Measurements from ENCODE around the gene PRSS57.
"Not testable (repeated sequence)": the region's sequence is repeated elsewhere in the genome, so short reads cannot be mapped to it uniquely, and the experiment has no call there.

The PRSS57 gene

DNA sequence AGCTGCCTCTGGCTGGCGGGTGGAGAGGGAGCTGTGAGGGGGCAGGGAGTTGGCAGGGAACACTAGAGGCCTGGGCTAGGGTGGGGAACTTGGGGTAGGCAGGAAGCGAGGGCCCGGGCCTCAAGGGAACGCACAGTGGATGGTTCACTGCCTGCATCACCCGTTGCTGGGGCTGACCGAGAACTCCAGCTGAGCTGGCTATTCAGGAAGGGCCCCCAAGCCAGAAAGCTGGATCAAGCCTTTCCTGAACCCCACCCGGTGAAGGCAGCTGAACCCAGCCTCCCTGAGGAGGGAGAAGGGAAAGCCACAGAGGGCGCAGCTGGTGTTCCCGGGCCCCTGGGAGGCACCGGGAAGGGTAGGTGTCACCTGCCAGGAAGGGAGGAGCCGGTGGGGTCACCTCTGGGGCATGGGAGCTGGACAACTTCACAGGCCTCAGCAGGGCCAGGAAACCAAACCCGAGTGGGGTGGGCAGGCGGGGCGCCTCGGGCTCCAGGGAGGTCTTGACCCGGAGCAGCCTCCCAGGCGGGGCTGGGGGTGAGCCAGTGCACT is 27.4 kb upstream of the PRSS57 start:
- no peak for DNase-seq

DNA sequence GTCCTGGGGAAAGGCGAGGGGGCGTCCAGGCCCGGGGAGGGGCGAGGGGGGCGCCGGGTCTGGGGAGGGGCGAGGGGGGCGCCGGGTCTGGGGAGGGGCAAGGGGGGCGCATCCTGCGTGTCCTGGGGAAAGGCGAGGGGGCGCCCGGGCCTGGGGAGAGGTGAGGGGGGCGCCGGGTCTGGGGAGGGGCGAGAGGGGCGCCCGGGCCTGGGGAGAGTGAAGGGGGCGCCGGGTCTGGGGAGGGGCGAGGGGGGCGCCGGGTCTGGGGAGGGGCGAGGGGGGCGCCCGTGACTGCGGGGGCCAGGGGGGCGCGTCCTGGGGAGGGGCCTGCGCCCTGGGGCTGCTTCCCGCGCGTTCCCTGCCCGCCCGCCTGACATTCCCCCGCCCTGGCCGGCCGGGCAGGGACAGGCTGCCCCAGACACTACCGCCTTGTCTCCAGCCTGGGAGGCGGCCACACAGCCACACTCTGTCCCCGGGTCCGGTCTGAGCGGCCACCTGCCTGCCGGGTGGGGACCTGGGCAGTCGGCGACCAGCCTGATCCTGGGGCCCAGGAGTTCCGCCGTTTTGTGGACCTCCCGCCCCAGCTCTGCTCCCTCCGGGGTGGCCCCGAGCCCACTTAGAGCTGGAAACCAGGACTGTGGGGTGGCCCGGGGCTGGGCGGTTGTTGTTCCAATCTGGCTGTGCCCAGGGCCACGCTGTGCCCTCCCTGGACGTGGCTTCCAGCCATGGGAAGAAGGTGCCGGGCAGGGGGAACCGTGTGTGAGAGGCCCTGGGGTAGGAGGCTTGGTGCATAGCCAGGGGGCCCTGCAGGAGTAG is 25.3 kb upstream of the PRSS57 start:
- DNase-seq = no peak

DNA sequence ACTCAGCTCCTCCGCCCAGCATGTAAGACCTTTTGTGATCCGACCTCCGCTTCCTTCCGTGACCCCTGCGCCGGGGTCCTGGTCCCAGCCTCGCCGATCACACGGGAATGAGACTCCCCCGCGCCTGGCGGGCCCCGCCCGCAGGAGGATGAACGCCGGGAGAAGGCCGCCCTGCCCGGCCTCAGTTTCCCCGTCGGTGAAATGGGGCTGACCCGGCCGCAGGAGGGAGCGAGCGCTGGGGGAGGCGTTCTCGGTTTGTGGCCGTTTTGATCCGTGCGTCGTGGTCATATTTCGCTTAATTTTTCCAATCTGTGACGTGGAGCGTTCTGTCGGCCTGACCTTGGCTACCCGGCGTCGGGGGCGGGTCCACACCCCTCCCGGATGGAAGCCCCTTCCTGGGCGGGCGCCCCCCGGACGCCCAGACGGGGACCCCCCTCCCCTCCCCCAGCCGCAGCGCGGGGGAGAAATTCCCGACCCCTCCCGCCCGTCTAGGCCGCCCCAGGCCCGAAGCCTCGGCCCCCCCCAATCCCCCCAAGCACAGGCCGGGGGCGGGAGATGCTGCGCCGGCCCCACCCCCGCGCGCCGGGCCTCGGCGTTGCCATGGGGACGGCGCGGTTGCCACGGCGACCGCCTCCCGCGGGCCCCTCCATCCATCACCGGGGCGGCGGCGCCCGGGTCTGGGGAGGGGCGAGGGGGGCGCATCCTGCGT is 24.5 kb upstream of the PRSS57 start:
- DNase-seq = no peak

DNA sequence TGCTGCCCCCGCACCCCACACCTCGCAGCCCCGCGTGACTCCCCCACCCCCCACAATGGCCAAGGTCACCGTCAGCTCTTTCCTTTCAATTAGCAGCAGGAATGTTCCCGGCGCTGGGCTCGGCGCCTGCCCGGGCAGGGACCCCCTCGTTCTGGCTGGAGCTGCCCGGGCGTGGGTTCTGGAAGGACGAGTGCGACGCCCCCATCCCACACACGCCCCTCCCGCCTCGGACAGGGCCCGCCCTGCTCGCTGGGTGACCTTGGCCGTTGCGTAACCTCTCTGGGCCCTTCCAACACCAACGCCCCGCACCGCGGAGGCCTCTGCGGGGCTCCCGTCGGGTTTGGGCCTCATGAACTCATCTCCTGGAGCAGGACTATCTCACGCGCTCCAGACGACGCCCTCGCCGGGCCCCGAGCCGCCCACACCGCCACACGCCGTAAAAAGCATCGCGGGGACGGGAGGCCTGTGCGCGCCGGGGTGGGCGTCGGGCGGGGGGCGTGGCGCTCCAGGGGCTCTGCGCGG is 23.8 kb upstream of the PRSS57 start:
- DNase-seq = no peak

DNA sequence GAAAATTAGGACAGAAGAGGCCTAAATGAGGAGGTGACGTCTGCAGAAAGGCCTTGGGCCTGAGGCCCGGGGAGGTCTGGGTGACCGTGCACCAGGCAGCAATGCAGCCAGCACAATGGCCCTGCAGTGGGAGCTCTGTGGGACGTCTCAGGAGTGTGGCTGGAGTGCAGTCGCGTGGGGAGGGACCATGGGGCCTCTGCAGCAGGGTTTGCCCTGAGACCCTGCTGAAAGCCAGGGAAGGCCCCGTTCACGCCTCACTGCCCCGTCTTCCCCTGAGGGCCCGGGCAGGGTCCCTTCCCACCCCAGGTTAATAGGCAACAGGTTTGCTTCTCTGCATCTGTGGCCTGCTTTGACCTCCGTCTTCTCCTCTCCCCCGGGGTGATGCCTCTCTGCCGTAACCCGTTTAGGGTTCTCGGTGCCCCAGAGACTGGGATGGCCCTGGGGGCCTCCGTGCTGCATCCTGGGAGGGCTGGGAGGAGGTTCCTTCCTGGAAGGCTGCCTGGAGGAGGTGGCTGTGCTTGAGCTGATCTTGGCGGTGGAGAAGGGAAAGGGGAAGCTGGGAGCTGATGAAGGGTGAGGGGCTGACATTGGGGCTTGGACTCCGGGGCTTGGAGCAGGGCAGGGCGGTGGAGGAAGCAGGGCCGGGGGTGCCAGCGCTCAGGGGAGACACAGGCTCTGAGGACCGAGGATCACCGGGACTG is 23.1 kb upstream of the PRSS57 start:
- DNase-seq = no peak

DNA sequence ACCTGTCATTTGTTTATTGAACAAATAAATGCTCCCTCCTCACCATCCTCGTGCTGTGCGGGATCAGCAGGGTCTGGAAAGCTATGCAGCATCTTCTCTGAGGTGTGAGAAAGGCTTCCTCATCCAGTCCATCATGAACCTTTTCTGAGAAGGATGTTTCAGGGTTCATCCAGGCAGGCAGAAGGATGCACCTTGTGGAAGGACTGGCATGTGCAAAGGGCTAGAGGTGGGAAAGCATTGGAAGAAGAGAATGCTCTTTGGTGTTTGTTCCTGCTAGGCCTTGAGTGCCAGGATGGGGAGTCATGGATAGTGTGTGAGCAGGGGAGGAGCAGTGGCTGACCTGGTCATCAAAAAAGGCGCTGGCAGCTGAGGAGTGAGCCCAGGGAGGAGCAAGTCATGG is 20.1 kb upstream of the PRSS57 start:
- DNase-seq = no peak

DNA sequence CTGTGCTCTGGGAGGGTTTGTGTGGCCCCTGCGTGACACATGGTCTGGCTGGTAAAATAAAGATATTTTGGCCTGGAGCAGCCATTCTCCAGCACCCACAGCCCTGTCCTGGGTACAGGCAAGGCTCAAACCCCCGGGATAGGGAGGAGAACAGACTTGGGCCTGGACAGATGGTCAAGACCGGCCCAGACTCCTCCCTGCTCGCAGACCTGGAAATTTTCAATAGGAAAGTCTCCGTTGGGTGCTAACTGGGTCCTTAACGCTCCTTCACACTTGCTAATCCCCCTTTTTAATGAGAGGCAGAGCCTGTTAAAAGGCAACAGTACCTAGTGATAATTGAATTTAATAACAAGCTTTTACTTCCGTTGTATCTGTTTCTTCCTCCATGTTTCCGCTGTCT is 16.0 kb upstream of the PRSS57 start:
- no peak for DNase-seq

DNA sequence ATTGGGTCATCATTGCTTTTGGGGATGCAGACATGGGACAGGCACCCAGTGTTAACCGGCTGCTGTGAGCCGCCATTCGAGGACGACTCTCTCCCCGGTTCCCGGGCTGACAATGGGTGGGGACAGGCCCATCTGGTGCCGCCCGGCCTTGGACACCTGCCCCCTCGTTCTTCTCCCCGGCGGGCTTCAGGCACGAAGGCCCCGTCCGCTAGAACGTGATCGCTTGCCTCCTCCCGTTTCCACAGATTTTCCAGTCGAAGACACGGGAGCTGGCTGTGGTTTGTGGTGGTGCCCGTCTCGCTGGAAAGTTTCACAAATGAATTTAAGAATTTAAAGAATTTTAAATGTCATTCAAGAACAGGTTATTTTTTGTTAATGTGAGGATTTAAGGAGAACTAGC is 15.5 kb upstream of the PRSS57 start:
- DNase-seq = no peak

DNA sequence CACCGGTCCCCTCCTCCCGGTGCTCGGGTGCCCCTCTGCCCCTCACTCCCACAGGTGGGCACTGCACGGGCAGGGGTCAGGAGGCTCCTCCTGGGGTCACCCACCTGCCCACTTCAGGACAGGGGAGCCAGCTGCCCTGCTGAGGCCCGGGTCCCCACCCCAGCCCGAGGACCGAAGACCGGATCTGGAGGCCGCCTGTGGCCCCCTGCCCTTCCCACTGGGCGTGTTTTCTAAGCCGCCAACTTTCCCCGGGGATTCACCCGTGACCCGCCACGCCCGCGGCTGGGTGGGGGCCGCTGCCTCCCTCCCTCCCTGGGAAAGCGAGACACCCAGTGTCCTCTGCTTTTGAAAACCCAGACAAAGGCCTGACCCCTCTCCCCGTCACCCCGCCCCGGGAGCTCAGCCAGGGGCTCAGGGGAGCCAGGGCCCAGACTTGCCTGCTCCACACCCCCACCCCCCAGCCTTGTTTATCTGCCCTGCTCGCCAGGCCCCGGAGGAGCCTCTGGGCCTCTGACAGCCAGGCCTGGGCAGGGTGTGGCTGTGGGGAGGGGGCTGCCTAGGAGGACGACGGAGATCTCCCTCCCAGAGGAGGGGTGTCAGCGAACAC is 14.8 kb upstream of the PRSS57 start:
- no peak for DNase-seq

DNA sequence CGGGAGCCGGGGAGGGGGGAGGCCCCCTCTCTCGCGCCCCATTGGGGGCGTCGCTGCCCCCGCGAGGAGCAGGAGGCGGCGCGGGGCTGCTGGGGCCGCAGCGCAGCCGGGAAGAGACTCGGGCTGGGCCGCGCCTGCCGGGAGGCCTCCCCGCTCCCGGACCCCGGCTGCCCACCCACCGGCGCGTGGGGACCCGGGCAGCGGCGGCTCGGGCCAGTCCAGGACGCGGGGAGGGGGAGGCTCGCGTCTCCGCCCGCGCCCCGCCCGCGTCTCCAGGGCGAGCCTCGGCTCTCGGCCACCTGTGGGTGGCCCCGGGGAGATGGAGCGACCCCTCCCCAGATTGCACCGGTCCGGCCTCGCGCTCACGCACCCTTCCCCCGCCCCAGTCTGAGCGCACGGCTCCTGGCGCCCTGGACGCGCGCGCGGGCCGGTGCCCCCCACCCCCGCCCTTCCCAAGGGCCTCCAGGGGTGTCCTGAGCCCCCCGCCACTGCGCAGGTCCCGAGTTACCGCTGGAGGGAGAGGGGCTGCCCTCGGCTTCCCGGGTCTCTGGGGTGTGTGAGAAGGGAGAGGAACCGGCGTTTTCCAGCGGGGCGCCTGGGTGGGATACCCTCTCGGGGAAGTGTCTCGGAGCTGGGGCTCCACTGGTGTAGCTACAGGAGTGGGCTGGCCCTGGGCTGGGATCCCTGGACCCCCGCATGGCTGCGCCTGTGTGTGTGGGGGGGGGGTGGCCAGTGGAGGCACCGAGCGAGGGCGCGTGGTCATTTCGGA is 14.1 kb upstream of the PRSS57 start:
- no peak for DNase-seq

DNA sequence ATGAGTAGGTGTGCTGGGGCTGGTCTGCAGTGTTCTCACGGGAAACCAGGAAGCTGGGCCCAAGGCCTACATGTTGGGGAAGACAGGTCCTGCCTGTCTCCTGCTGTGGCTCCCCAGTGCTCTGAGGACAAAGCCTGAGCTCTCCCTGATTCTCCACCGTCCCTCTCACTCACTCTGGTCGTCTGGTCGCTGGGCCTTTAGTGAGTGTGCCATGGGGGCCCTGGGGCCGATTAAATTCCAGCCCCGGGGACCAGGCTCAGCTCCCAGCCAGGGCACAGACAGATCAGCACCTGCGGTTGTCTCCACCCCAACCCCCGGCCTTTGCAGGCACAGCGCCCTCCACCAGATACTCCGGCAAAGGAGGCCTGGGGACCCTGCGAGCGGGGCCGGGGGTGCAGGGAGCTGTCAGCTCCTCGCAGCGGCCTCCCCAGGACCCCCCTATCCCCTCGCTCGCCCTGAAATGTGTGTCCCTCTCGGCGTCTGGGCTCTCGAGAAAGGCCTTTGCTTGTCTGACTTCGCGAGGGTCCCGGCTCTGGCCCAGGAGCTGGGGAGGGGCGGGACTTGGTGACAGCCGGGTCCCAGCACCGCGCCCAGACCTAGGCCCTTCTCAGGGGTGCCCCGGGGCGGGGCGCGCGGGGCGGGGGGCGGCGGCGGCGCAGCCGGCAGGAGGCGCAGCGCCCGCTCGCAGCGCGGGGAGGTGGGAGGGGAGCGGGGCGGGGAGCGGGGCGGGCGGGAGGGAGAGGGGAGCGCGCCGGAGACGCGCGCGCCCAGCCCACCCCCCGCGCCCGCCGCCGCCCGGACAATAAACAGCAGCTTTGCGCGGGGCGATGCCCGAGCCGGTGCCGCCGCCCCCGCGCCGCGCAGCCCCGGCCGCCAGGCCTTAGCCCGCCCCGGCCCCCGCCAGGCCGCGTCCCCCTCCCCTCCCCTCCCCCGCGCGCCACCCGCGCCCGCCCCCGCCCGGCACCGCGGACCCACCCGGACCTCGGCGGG is 13.2 kb upstream of the PRSS57 start, which contains the start of gene PALM:
Gene PALM (plus strand): TSS at position 782 of the 990 bp plus-strand sequence. CDS start 212 bp downstream, outside the sequence.
- DNase-seq = no peak

DNA sequence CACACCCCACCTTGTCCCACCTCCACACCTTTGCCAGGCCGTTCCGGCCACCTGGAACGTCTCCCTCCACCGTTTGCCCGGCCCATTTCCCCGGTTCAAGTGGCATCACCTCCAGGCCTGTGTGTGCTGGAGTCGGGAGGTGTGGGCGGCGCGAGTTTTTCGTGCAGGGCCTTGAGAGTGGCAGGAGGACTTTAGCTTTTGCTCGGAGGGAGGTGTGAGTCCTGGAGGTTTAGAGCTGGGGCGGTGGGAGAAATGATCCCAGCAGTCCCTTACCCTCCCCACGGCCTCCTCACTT is 9.1 kb upstream of the PRSS57 start:
- no peak for DNase-seq

DNA sequence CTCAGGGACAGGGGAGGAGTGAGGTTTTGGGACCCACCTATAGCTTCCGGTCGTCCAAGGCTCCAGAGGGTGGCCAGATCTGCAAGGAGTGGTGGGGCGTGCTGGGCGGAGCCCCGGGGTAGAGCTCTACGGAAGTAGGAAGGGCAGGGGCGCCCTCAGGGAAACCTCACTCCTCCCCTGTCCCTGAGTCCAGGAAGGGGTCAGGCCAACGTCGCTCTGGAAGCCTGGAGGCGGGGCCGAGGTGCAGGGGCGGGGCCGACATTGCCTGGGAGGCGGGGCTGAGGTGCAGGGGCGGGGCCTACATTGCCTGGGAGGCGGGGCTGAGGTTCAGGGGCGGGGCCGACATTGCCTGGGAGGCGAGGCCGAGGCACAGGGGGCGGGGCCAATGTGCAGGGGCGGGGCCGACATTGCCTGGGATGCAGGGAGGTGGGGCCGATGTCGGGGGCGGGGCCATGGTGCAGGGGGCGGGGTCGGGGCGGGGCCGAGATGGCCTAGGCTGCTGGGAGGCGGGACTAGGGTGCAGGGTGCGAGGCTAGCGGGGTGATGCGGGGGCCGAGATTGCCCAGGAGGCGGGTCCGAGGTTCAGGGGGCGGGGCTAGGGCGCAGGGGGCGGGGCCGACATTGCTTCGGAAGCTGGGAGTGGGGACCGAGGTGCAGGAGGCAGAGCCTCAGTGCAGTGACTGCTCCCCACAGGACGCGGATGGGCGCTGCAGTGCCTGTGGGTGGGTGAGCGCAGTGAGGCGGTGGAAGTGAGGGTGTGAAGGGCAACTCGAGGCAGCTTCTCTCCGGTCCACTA is 8.6 kb upstream of the PRSS57 start:
- no peak for DNase-seq

DNA sequence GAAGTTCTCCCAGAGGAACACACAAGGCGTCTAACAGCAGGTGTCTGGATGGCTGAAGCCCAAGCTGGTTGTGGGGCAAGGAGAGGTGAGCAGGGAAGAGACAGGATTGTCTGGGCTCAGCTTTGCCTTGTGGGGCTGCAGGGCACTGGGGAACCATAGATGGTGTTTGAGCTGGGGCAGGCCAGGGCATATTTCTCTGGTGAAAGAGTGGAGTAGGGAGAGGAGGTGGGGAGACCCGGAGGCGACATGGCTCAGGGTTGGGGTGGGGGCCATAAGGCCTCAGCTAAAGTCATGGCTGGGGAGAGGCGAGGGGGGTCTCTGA is 8.0 kb upstream of the PRSS57 start:
- no peak for DNase-seq

DNA sequence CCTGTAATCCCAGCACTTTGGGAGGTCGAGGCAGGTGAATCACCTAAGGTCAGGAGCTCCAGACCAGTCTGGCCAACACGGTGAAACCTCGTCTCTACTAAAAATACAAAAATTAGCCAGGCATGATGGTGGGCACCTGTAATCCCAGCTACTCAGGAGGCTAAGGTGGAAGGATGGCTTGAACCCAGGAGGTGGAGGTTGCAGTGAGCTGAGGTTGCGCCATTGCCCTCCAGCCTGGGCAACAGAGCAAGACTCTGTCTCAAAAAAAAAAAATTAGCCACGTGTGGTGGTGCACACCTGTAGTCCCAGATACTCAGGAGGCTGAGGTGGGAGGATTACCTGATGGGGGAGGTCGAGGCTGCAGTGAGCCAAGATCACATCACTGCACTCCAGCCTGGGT is 7.6 kb upstream of the PRSS57 start:
- DNase-seq = not testable (repeated sequence)

DNA sequence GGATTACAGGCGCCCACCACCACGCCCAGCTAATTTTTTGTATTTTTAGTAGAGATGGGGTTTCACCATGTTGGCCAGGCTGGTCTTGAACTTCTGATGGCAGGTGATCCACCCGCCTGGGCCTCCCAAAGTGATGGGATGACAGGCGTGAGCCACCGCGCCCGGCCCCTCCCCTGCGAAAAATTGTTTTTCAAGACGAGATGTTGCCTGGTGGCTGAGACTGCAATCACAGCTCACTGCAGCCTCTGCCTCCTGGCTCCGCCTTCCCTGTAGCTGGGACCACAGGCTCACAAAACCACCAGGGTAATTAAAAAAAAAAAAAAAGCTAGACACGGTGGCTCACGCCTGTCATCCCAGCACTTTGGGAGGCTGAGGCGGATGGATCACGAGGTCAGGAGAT is 4.6 kb upstream of the PRSS57 start:
- DNase-seq = not testable (repeated sequence)

DNA sequence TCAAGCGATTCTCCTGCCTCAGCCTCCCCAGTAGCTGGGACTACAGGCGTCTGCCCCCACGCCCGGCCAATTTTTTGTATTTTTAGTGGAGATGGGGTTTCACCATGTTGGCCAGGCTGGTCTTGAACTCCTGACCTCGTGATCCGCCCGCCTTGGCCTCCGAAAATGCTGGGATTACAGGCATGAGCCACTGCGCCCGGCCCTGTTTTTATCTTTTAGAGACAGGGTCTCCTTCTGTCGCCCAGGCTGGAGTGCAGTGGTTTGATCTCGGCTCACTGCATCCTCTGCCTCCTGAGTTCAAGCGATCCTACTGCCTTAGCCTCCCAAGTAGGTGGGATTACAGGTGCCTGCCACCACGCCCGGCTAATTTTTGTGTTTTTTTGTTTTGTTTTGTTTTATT is 3.3 kb upstream of the PRSS57 start:
- DNase-seq = not testable (repeated sequence)

DNA sequence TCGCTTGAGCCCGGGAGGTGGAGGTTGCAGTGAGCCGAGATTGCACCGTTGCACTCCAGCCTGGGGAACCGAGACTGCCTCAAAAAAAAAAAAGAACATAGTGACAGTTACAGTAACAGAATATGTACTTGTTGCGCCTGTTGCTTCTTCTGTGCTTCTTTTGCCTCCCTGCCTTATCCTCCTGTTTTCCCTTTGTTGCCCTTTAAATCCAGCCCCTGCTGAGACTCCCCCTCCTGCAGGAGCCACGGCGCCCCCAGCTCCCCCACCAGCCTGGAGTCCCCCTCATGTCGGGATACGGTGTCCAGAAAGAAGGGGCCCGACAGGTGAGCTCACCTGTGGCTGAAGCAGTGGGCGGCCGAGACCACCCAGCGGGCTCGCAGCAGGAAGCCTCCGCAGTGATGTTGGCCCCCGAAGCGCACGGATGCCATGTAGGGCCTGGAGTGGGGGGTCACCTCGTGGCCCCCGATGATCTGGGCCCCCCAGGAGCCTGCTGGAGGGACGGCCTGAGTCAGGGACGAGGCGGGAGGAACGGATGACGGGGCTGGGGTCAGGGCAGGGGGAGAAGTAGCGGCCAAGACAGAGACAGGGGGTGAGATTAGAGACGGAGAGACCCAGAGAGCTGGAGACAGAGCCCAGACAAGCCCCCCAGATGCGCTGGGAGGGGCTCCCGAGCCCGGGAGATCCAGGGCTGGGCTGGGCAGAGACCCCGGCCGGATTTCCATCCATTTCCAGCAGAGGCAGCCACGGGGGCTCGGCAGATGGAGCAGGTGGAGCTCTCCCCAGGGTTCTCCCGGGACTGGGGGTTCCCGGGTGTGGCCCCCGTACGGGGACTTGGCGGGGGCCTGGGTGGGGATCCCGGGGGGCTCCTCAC is 536 bp downstream of the PRSS57 start:
- DNase-seq = no peak

DNA sequence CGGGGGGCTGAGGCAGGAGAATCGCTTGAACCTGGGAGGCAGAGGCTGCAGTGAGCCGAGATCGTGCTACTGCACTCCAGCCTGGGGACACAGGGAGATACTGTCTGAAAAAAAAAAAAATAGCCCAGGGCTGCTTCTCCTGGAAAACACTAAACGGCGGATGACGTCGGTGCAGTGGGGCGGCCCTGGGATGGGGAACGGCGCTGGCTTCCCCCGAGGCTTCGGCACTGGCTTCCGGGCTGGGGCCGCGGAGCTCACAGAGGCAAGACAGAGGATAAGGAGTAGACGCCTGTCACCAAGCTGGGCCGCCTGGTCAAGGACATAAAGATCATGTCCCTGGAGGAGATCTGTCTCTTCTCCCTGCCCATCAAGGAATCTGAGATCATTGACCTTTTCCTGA is 5.0 kb downstream of the PRSS57 start:
- DNase-seq = no peak
